ENCODE data around the gene ALDH1A1. TPM values are rescaled to one million over a fixed set of nuclear protein-coding genes. Genes with fewer than 3 reads are reported as not detected.

ALDH1A1 gene
- total and polyA plus RNA-seq, 4 donors: 107 to 243 (median 177) TPM

DNA sequence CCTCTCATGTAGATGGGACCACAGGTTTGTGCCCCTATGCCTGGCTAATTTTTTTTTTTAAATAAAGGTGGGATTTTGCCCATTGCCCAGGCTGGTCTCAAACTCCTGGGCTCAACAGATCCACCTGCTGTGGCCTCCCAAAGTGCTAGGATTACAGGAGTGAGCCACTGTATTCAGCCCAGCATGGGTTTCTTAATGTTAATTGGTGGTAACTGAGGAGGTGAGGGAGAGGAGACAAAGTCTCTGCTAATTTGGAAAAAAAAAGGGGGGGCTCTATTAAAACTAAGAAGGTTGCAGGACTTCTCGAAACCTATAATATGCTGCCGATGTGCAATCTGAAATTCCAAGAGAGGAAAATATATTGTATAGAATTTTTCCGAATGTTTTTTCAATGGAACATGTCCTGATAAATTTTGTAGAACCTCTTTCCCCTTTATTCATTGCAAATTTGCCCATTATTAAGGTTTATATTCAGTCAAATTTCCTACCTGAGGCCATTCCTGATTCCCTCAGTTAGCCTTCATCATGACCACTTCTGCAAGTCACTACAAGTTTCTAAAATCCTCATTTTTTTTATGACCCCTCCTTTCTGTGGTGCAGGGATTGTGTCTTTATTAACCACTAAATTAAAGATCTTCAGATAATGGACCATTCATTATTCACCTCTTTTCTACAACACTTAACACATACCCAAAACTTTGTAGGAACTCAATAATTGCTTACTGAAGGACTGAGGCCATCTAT, 52.9 kb downstream of the ALDH1A1 start:
- H3K4me1 ChIP-seq (ENCODE audit: control insufficient read depth in 1 of 2, insufficient read depth in 2 of 2, low read length in 2 of 2): no peaks in the 10 kb centered on the region
- no peak overlapping the region for H3K27ac ChIP-seq (ENCODE audit: low read depth in 1 of 2, low read length in 2 of 2)
- no peak overlapping the region for H3K4me3 ChIP-seq (ENCODE audit: low read length in 2 of 2)
- no peak for ATAC-seq (ENCODE audit: low FRiP score)
- peaks cover 0 to 2% of the 10 kb centered on the region in 2 donors for H3K36me3 ChIP-seq (ENCODE audit: control insufficient read depth in 1 of 2, insufficient read depth in 2 of 2, low read length in 1 of 2)
- intact Hi-C loops (cut with DNase I): no loop called here
- no peaks in the 10 kb centered on the region for H3K9me3 ChIP-seq (ENCODE audit: control insufficient read depth, low read length)
- WGBS, 2 donors: 98% methylated on average over 3 of the region's 3 CpGs
- no peaks in the 10 kb centered on the region for H3K27me3 ChIP-seq (ENCODE audit: control insufficient read depth in 1 of 2, insufficient read depth in 2 of 2, low read length in 1 of 2)
- DNase-seq: no peak

DNA sequence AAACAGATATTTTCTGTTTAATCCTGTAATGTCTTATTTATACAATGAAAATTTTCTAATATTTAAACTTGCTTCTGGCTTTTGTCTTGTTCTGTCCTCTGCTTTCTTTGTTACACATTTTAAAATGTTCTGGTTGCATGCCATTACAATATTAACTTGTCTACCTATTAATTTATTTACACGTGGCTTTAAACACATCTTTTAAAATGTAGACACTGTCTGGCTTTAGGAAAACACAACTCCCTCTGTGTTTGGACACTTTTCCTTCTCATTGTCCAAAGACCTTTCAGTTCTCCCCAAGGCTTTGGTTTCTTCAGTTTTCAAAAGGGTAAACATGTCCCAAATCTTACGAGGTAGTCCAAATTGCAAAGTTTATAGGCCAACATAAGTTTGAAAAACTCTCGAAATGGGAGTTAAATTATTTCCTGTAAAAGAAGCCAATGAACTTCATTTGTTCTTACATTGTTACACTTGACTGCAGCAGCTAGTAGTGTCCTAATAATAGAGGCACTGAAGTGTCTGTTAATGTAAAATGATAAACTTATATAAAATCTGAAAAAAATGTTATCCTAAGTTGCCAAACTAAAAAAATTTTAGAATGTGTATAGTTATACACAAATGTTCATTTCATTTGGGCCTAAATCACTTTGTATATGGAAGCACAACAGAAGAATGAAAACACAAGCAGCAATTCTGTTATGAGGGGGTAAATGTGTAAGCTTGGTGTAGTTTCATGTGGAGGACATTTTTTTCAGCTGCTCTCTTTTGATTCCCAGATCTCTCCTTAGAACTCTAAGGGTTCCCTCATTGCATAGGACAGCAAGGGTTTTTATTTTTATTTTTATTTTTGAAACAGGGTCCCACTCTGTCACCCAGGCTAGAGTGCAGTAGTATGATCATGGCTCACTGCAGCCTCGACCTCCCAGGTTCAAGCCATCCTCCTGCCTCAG, 53.8 kb downstream of the ALDH1A1 start:
- intact Hi-C loops (cut with DNase I): no loop called here
- DNase-seq (no peak), ATAC-seq (ENCODE audit: low FRiP score) (no peak)
- Histone ChIP-seq H3K4me3 (ENCODE audit: low read length in 2 of 2) (no peak overlapping the region), H3K9me3 (ENCODE audit: control insufficient read depth, low read length) (no peaks in the 10 kb centered on the region), H3K36me3 (ENCODE audit: control insufficient read depth in 1 of 2, insufficient read depth in 2 of 2, low read length in 1 of 2) (peaks cover 0 to 2% of the 10 kb centered on the region in 2 donors), H3K27me3 (ENCODE audit: control insufficient read depth in 1 of 2, insufficient read depth in 2 of 2, low read length in 1 of 2) (no peaks in the 10 kb centered on the region), H3K4me1 (ENCODE audit: control insufficient read depth in 1 of 2, insufficient read depth in 2 of 2, low read length in 2 of 2) (no peaks in the 10 kb centered on the region), H3K27ac (ENCODE audit: low read depth in 1 of 2, low read length in 2 of 2) (no peak overlapping the region)
- 61 to 65% methylated on average over 4 of the region's 4 CpGs for WGBS, 2 donors

DNA sequence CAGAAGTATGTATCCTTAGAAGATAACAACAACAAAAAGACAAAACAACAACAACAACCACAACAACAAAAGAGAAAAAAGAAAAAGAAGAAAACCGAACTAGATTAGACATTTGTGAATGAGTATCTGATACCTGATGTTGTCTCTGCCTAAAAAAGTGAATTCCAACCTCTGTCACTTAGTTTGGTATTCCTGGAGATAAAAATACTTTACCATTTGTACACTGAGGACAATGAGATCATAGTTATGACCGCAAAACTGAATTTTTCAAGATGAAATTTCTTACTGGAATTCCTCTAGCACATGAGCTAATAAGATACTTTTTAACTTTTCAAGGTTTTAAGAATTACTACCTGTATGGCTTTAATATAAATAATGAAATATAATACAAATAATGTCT, 54.5 kb downstream of the ALDH1A1 start:
- ATAC-seq (ENCODE audit: low FRiP score) (no peak), DNase-seq (no peak)
- intact Hi-C loops (cut with DNase I): no loop called here
- Histone ChIP-seq H3K4me3 (ENCODE audit: low read length in 2 of 2) (no peak overlapping the region), H3K9me3 (ENCODE audit: control insufficient read depth, low read length) (no peaks in the 10 kb centered on the region), H3K27me3 (ENCODE audit: control insufficient read depth in 1 of 2, insufficient read depth in 2 of 2, low read length in 1 of 2) (no peaks in the 10 kb centered on the region), H3K36me3 (ENCODE audit: control insufficient read depth in 1 of 2, insufficient read depth in 2 of 2, low read length in 1 of 2) (peaks cover 0 to 2% of the 10 kb centered on the region in 2 donors), H3K27ac (ENCODE audit: low read depth in 1 of 2, low read length in 2 of 2) (no peak overlapping the region), H3K4me1 (ENCODE audit: control insufficient read depth in 1 of 2, insufficient read depth in 2 of 2, low read length in 2 of 2) (no peaks in the 10 kb centered on the region)
- WGBS, 2 donors: 76 to 77% methylated on average over 2 of the region's 2 CpGs

DNA sequence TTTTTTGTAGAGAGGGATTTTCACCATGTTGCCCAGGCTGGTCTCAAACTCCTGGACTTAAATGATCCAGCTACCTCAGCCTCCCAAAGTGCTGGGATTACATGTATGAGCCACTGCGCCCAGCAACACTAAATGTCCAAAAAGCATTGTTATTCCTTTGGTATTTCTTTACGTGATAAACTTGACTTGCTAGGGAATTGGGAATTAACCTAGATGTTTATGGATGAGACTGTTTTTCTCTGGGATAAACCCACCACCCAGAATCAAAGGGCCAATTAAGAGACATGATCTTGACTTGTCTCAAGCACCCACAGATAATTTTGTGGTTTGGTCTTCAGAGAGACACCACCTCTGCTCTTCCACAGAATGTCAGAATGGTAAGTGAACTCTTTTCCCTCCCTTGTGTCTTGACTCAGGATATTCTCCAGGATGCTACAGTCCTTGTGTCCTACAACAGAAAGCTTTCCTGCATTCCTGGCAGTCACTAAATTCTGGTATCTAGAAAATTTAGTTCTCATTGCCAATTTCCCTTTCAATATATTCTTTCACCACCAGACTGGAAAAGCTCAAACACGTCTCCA, 55.7 kb downstream of the ALDH1A1 start:
- no peak for ATAC-seq (ENCODE audit: low FRiP score)

DNA sequence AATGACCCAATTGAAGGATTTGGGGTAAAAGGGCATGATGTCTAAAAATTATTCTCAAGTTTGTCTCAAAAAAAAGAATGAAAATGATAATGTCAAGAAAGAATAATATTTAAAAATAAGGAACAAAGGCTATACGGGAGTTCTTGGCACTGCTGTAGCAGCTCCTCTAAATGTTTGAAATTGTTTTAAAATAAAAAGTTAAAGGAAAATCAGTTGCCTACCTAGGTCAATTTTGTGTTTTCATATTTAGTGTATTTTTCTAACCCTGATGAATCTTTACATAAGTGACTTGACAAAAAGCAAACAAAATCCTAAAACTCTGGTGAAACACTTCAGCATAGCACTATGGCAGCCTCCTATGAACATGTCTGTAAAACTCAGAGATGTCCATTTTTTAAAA, 56.4 kb downstream of the ALDH1A1 start:
- Histone ChIP-seq H3K4me1 (ENCODE audit: control insufficient read depth in 1 of 2, insufficient read depth in 2 of 2, low read length in 2 of 2) (no peaks in the 10 kb centered on the region), H3K4me3 (ENCODE audit: low read length in 2 of 2) (no peak overlapping the region), H3K27me3 (ENCODE audit: control insufficient read depth in 1 of 2, insufficient read depth in 2 of 2, low read length in 1 of 2) (no peaks in the 10 kb centered on the region), H3K9me3 (ENCODE audit: control insufficient read depth, low read length) (no peaks in the 10 kb centered on the region), H3K36me3 (ENCODE audit: control insufficient read depth in 1 of 2, insufficient read depth in 2 of 2, low read length in 1 of 2) (peaks cover 0 to 2% of the 10 kb centered on the region in 2 donors), H3K27ac (ENCODE audit: low read depth in 1 of 2, low read length in 2 of 2) (no peak overlapping the region)
- ATAC-seq (ENCODE audit: low FRiP score): no peak
- no peak for DNase-seq
- 76 to 84% methylated on average over 1 of the region's 1 CpG for WGBS, 2 donors
- intact Hi-C loops (cut with DNase I): no loop called here

More for the DNA sequence above, 55.7 kb downstream of the ALDH1A1 start:
- Histone ChIP-seq H3K36me3 (ENCODE audit: control insufficient read depth in 1 of 2, insufficient read depth in 2 of 2, low read length in 1 of 2) (peaks cover 0 to 2% of the 10 kb centered on the region in 2 donors), H3K27me3 (ENCODE audit: control insufficient read depth in 1 of 2, insufficient read depth in 2 of 2, low read length in 1 of 2) (no peaks in the 10 kb centered on the region), H3K9me3 (ENCODE audit: control insufficient read depth, low read length) (no peaks in the 10 kb centered on the region), H3K4me1 (ENCODE audit: control insufficient read depth in 1 of 2, insufficient read depth in 2 of 2, low read length in 2 of 2) (no peaks in the 10 kb centered on the region), H3K4me3 (ENCODE audit: low read length in 2 of 2) (no peak overlapping the region), H3K27ac (ENCODE audit: low read depth in 1 of 2, low read length in 2 of 2) (no peak overlapping the region)
- intact Hi-C loops (cut with DNase I): no loop called here
- 69 to 73% methylated on average over 3 of the region's 3 CpGs for WGBS, 2 donors
- no peak for DNase-seq

DNA sequence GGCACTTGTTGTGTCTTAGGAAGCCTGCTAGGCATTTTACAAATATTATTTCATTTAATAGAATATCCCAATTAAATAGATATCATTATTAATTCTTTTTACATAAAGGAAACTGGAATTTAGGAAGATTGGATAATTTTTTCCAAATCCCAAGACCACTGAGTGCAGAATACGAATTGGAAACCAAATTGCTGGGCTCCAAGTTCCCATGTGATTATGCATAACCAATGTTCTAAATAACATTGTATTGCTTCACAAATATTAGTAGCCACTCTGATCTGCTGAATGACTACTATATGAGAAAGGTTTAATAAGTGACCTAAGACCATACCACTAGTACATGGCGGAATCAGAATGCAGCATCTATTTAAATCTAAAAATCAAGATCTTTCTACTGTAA, 57.7 kb downstream of the ALDH1A1 start:
- Histone ChIP-seq H3K4me1 (ENCODE audit: control insufficient read depth in 1 of 2, insufficient read depth in 2 of 2, low read length in 2 of 2) (no peaks in the 10 kb centered on the region), H3K27ac (ENCODE audit: low read depth in 1 of 2, low read length in 2 of 2) (no peak overlapping the region), H3K27me3 (ENCODE audit: control insufficient read depth in 1 of 2, insufficient read depth in 2 of 2, low read length in 1 of 2) (no peaks in the 10 kb centered on the region), H3K9me3 (ENCODE audit: control insufficient read depth, low read length) (no peaks in the 10 kb centered on the region), H3K4me3 (ENCODE audit: low read length in 2 of 2) (no peak overlapping the region), H3K36me3 (ENCODE audit: control insufficient read depth in 1 of 2, insufficient read depth in 2 of 2, low read length in 1 of 2) (peaks cover 0 to 2% of the 10 kb centered on the region in 2 donors)
- no peak for ATAC-seq (ENCODE audit: low FRiP score)
- 96 to 100% methylated on average over 2 of the region's 2 CpGs for WGBS, 2 donors
- intact Hi-C loops (cut with DNase I): no loop called here
- no peak for DNase-seq

DNA sequence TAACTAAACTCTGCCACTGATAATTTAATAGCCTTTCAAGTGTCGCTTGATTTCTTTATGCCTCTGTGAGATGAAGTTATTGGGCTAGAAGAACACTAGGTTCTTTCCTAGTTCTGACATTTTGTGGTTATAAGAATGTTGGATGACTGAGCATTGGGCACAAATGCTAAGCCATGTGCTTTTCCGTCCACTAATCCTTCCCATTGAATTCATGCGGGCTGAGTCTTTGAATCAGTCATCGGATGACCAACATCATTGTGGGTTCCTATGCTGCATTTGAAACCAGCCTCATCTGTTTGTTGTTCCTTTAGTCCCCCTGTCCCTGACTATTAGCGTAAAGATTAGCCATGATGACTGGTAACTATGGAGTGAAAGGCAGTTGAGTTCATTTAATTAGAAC, 58.5 kb downstream of the ALDH1A1 start:
- no peaks in the 10 kb centered on the region for H3K27me3 ChIP-seq (ENCODE audit: control insufficient read depth in 1 of 2, insufficient read depth in 2 of 2, low read length in 1 of 2)
- H3K9me3 ChIP-seq (ENCODE audit: control insufficient read depth, low read length): no peaks in the 10 kb centered on the region
- 96% methylated on average over 5 of the region's 5 CpGs for WGBS, 2 donors
- no peak for ATAC-seq (ENCODE audit: low FRiP score)
- no peak overlapping the region for H3K4me3 ChIP-seq (ENCODE audit: low read length in 2 of 2)
- intact Hi-C loops (cut with DNase I): no loop called here
- H3K4me1 ChIP-seq (ENCODE audit: control insufficient read depth in 1 of 2, insufficient read depth in 2 of 2, low read length in 2 of 2): no peaks in the 10 kb centered on the region
- no peaks in the 10 kb centered on the region for H3K36me3 ChIP-seq (ENCODE audit: control insufficient read depth in 1 of 2, insufficient read depth in 2 of 2, low read length in 1 of 2)
- H3K27ac ChIP-seq (ENCODE audit: low read depth in 1 of 2, low read length in 2 of 2): no peak overlapping the region
- DNase-seq: no peak

DNA sequence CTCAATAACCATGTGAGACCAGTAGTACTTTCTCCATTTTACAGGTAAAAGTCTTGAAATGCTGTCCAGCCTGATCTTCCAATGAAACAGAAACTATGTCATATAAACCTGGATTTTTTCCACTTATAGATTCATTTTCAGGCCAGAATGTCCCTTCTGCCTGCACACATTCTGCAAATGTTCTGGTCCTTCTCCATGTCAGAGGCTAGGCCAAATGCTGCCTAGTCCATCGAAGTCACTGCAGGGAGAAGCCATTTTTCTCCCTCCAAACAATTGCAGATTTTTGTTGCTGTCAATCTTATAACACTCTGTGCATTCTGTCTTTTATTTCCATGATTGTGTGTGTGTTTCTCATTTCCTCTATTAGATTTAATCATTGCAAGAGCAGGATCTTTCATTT, 59.4 kb downstream of the ALDH1A1 start:
- H3K9me3 ChIP-seq (ENCODE audit: control insufficient read depth, low read length): no peaks in the 10 kb centered on the region
- no peak overlapping the region for H3K4me3 ChIP-seq (ENCODE audit: low read length in 2 of 2)
- H3K4me1 ChIP-seq (ENCODE audit: control insufficient read depth in 1 of 2, insufficient read depth in 2 of 2, low read length in 2 of 2): no peaks in the 10 kb centered on the region
- ATAC-seq (ENCODE audit: low FRiP score): no peak
- intact Hi-C loops (cut with DNase I): no loop called here
- H3K36me3 ChIP-seq (ENCODE audit: control insufficient read depth in 1 of 2, insufficient read depth in 2 of 2, low read length in 1 of 2): no peaks in the 10 kb centered on the region
- no peak for DNase-seq
- H3K27ac ChIP-seq (ENCODE audit: low read depth in 1 of 2, low read length in 2 of 2): no peak overlapping the region
- no peaks in the 10 kb centered on the region for H3K27me3 ChIP-seq (ENCODE audit: control insufficient read depth in 1 of 2, insufficient read depth in 2 of 2, low read length in 1 of 2)
- 80 to 91% methylated on average over 1 of the region's 1 CpG for WGBS, 2 donors
